HG03354 (cell line): ENCODE data around the gene CTTNBP2NL.

Experiments
- ATAC-seq: cut with Tn5 transposase; IDR thresholded peaks from one replicate; pipeline ENCODE4 v1.9.1; 2021; ENCODE audit warnings: mild to moderate bottlenecking; ENCODE audit not compliant: unreplicated experiment, poor library complexity, severe bottlenecking

CTTNBP2NL gene

GRCh38 chr1:112501810-112502641, 106.0 kb downstream of the CTTNBP2NL start:
- no peak for ATAC-seq

GRCh38 chr1:112502826-112503225, 106.8 kb downstream of the CTTNBP2NL start:
- no peak for ATAC-seq

GRCh38 chr1:112504001-112504660, 108.1 kb downstream of the CTTNBP2NL start:
- ATAC-seq = no peak

GRCh38 chr1:112504661-112505399, 108.8 kb downstream of the CTTNBP2NL start:
- no peak for ATAC-seq

GRCh38 chr1:112505400-112505785, 109.4 kb downstream of the CTTNBP2NL start:
- ATAC-seq = no peak

- ATAC-seq = no peak
Observed at GRCh38 chr1:112505878-112506277, 109.9 kb downstream of the CTTNBP2NL start.

- ATAC-seq = no peak
Observed at GRCh38 chr1:112506306-112506705, 110.3 kb downstream of the CTTNBP2NL start.

GRCh38 chr1:112506731-112507130, 110.7 kb downstream of the CTTNBP2NL start:
- no peak for ATAC-seq

- ATAC-seq = no peak
Observed at GRCh38 chr1:112507336-112507735, 111.3 kb downstream of the CTTNBP2NL start.

GRCh38 chr1:112507921-112508277, 111.9 kb downstream of the CTTNBP2NL start:
- ATAC-seq = no peak

GRCh38 chr1:112508278-112509004, 112.4 kb downstream of the CTTNBP2NL start, which contains the start of gene WNT2B:
WNT2B (plus strand) TSS chr1:112508965; CDS start chr1:112509263, 298 bp downstream.
- peak; percentile 60 for ATAC-seq

- ATAC-seq = peak; percentile 28
Observed at GRCh38 chr1:112509005-112509659, 113.1 kb downstream of the CTTNBP2NL start.

GRCh38 chr1:112509660-112510178, 113.7 kb downstream of the CTTNBP2NL start:
- ATAC-seq = no peak

- no peak for ATAC-seq
Observed at GRCh38 chr1:112510340-112510739, 114.3 kb downstream of the CTTNBP2NL start.
